Activated naive CD4-positive, alpha-beta T cell treated with anti-CD3 and anti-CD28 coated beads, Interleukin-2, amount 50 U/mL, for 24 hours (primary cell): ENCODE data around the gene ULBP2.
"Not testable (repeated sequence)": the region's sequence is repeated elsewhere in the genome, so short reads cannot be mapped to it uniquely, and the experiment has no call there.

Experiments
- H3K27ac Mint-ChIP-seq: one replicate; pipeline ENCODE4 v1.8.0; 2021; ENCODE audit warnings: mild to moderate bottlenecking, mixed read lengths
- H3K27me3 Mint-ChIP-seq: one replicate; pipeline ENCODE4 v1.8.0; 2021; ENCODE audit warnings: mixed read lengths
- H3K36me3 Mint-ChIP-seq: one replicate; pipeline ENCODE4 v1.8.0; 2021; ENCODE audit warnings: mixed read lengths
- H3K4me1 Mint-ChIP-seq: one replicate; pipeline ENCODE4 v1.8.0; 2021; ENCODE audit warnings: mixed read lengths
- H3K4me3 Mint-ChIP-seq: one replicate; pipeline ENCODE4 v1.8.0; 2021; ENCODE audit warnings: mild to moderate bottlenecking, mixed read lengths
- H3K9me3 Mint-ChIP-seq: one replicate; pipeline ENCODE4 v1.8.0; 2021; ENCODE audit warnings: mixed read lengths

Gene ULBP2

GRCh38 chr6:149948616-149949015 lies 6.8 kb downstream of the ULBP2 start:
- H3K9me3 Mint-ChIP-seq, result no peaks in the 10 kb centered on the region
- peaks cover 37% of the 10 kb centered on the region for H3K27me3 Mint-ChIP-seq
- no peaks in the 10 kb centered on the region for H3K36me3 Mint-ChIP-seq
- no peak overlapping the region for H3K27ac Mint-ChIP-seq
- H3K4me3 Mint-ChIP-seq, result no peak overlapping the region
- no peaks in the 10 kb centered on the region for H3K4me1 Mint-ChIP-seq

- Mint-ChIP-seq H3K27me3 (peaks cover 42% of the 10 kb centered on the region), H3K36me3 (no peaks in the 10 kb centered on the region), H3K4me3 (no peak overlapping the region), H3K27ac (no peak overlapping the region), H3K9me3 (no peaks in the 10 kb centered on the region), H3K4me1 (peaks cover 5% of the 10 kb centered on the region)
Observed at GRCh38 chr6:149950423-149950822, 8.6 kb downstream of the ULBP2 start.

- peaks cover 5% of the 10 kb centered on the region for H3K4me1 Mint-ChIP-seq
- no peak overlapping the region for H3K4me3 Mint-ChIP-seq
Observed at GRCh38 chr6:149951096-149951495, 9.3 kb downstream of the ULBP2 start.

GRCh38 chr6:149951626-149952025 lies 9.8 kb downstream of the ULBP2 start:
- no peaks in the 10 kb centered on the region for H3K36me3 Mint-ChIP-seq
- H3K4me1 Mint-ChIP-seq, result peaks cover 5% of the 10 kb centered on the region
- H3K27me3 Mint-ChIP-seq, result peaks cover 51% of the 10 kb centered on the region
- no peak overlapping the region for H3K27ac Mint-ChIP-seq
- no peaks in the 10 kb centered on the region for H3K9me3 Mint-ChIP-seq
- H3K4me3 Mint-ChIP-seq, result no peak overlapping the region

More at GRCh38 chr6:149951096-149951495, 9.3 kb downstream of the ULBP2 start:
- Mint-ChIP-seq H3K27me3 (peaks cover 48% of the 10 kb centered on the region), H3K36me3 (no peaks in the 10 kb centered on the region), H3K27ac (no peak overlapping the region), H3K9me3 (no peaks in the 10 kb centered on the region)

- H3K27ac Mint-ChIP-seq, H3K9me3 Mint-ChIP-seq, H3K4me1 Mint-ChIP-seq, H3K36me3 Mint-ChIP-seq, H3K4me3 Mint-ChIP-seq: not testable (repeated sequence)
- peaks cover 57% of the 10 kb centered on the region for H3K27me3 Mint-ChIP-seq
Observed at GRCh38 chr6:149953390-149953789, 11.6 kb downstream of the ULBP2 start.

GRCh38 chr6:149953934-149954327 lies 12.1 kb downstream of the ULBP2 start:
- not testable (repeated sequence) for H3K4me3 Mint-ChIP-seq
- peaks cover 55% of the 10 kb centered on the region for H3K27me3 Mint-ChIP-seq

GRCh38 chr6:149954328-149954983 lies 12.6 kb downstream of the ULBP2 start:
- not testable (repeated sequence) for H3K9me3 Mint-ChIP-seq, H3K4me3 Mint-ChIP-seq, H3K27ac Mint-ChIP-seq, H3K36me3 Mint-ChIP-seq, H3K4me1 Mint-ChIP-seq
- peaks cover 58% of the 10 kb centered on the region for H3K27me3 Mint-ChIP-seq

More at GRCh38 chr6:149953934-149954327, 12.1 kb downstream of the ULBP2 start:
- not testable (repeated sequence) for H3K36me3 Mint-ChIP-seq, H3K27ac Mint-ChIP-seq, H3K9me3 Mint-ChIP-seq, H3K4me1 Mint-ChIP-seq

- H3K36me3 Mint-ChIP-seq, H3K27ac Mint-ChIP-seq, H3K9me3 Mint-ChIP-seq, H3K4me1 Mint-ChIP-seq: not testable (repeated sequence)
- H3K4me3 Mint-ChIP-seq, result peak overlapping the region; percentile 72
- H3K27me3 Mint-ChIP-seq, result peaks cover 55% of the 10 kb centered on the region
Observed at GRCh38 chr6:149954984-149955653, 13.3 kb downstream of the ULBP2 start.

- H3K4me1 Mint-ChIP-seq, H3K27ac Mint-ChIP-seq, H3K4me3 Mint-ChIP-seq, H3K9me3 Mint-ChIP-seq, H3K36me3 Mint-ChIP-seq: not testable (repeated sequence)
- H3K27me3 Mint-ChIP-seq, result peaks cover 53% of the 10 kb centered on the region
Observed at GRCh38 chr6:149955654-149956317, 14.0 kb downstream of the ULBP2 start.

GRCh38 chr6:149958124-149958523 lies 16.3 kb downstream of the ULBP2 start:
- not testable (repeated sequence) for H3K27ac Mint-ChIP-seq, H3K9me3 Mint-ChIP-seq, H3K36me3 Mint-ChIP-seq, H3K4me3 Mint-ChIP-seq
- Mint-ChIP-seq H3K27me3 (peaks cover 47% of the 10 kb centered on the region), H3K4me1 (peaks cover 10% of the 10 kb centered on the region)

- not testable (repeated sequence) for H3K27ac Mint-ChIP-seq, H3K9me3 Mint-ChIP-seq, H3K36me3 Mint-ChIP-seq, H3K4me3 Mint-ChIP-seq
- Mint-ChIP-seq H3K4me1 (peaks cover 25% of the 10 kb centered on the region), H3K27me3 (peaks cover 53% of the 10 kb centered on the region)
Observed at GRCh38 chr6:149959806-149960205, 18.0 kb downstream of the ULBP2 start.

GRCh38 chr6:149960488-149960887 lies 18.7 kb downstream of the ULBP2 start:
- Mint-ChIP-seq H3K4me3 (peak overlapping the region; percentile 7), H3K9me3 (no peaks in the 10 kb centered on the region), H3K36me3 (no peaks in the 10 kb centered on the region), H3K27ac (no peak overlapping the region), H3K4me1 (peaks cover 27% of the 10 kb centered on the region), H3K27me3 (peaks cover 52% of the 10 kb centered on the region)

GRCh38 chr6:149961728-149962425 lies 20.1 kb downstream of the ULBP2 start:
- Mint-ChIP-seq H3K27me3 (peaks cover 50% of the 10 kb centered on the region), H3K36me3 (no peaks in the 10 kb centered on the region), H3K27ac (no peak overlapping the region), H3K4me1 (peaks cover 30% of the 10 kb centered on the region), H3K4me3 (no peak overlapping the region), H3K9me3 (no peaks in the 10 kb centered on the region)

- H3K4me1 Mint-ChIP-seq, result peaks cover 30% of the 10 kb centered on the region
- H3K27me3 Mint-ChIP-seq, result peaks cover 52% of the 10 kb centered on the region
Observed at GRCh38 chr6:149962461-149963211, 20.8 kb downstream of the ULBP2 start.

GRCh38 chr6:149963212-149963461 lies 21.3 kb downstream of the ULBP2 start:
- Mint-ChIP-seq H3K36me3 (no peaks in the 10 kb centered on the region), H3K9me3 (no peaks in the 10 kb centered on the region), H3K27me3 (peaks cover 48% of the 10 kb centered on the region), H3K4me3 (peak overlapping the region; percentile 96), H3K4me1 (peaks cover 30% of the 10 kb centered on the region), H3K27ac (peak overlapping the region; percentile 94)

More at GRCh38 chr6:149962461-149963211, 20.8 kb downstream of the ULBP2 start:
- Mint-ChIP-seq H3K36me3 (no peaks in the 10 kb centered on the region), H3K4me3 (peak overlapping the region; percentile 96), H3K9me3 (no peaks in the 10 kb centered on the region), H3K27ac (peak overlapping the region; percentile 94)
